ENCODE measurements around the gene ACACA. TPM values are rescaled to one million over a fixed set of nuclear protein-coding genes. Genes with fewer than 3 reads are reported as not detected.

ACACA gene
- total and polyA plus RNA-seq, 9 of the 15 experiments (the other 6 are each of a cell fraction or from before 2014, with no cell fraction given) = 35.9 to 135 (median 88.4) TPM

DNA sequence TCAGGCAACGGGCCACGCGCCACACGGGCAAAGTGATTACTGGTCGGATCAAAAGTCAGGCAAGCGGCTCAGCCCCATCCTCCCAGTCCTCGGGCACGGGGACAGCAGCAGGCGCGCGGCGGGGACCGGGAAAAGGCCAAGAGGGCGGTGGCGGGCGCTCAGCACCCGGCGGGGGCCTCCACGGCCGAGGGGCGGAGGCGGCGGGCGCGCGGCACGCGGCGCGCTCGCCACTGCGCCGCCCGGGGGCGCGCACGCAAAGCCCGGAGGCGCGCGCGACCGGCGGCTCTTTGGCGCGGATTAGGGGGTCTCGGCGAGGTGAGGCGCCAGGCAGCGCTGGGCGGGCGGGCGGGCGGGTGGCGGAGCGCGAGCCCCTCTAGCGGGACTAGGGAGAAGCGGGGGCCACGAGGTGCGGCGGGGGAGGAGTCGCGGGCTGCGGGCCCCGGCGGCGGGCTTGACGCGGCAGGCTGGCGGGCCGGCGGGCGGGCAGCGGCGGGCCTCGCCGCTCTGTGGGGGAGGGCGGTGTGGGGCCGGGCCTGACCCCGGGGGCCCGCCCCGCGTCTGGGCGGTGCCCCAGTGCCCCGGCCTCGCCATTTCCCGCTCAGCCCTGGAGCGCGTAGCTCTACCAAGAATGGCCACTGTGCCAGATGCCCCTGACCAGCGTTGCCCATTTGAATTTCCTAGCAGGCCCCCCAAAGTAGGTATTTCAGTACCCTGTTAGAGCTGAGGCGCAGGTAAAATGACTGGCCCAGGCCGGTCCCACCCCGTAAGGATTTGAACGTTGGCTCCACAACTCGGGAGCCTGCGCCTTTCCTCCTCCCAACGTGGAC lies at the start of gene ACACA, which contains the start of gene TADA2A (continued):
- TF ChIP-seq, protein P1, sequence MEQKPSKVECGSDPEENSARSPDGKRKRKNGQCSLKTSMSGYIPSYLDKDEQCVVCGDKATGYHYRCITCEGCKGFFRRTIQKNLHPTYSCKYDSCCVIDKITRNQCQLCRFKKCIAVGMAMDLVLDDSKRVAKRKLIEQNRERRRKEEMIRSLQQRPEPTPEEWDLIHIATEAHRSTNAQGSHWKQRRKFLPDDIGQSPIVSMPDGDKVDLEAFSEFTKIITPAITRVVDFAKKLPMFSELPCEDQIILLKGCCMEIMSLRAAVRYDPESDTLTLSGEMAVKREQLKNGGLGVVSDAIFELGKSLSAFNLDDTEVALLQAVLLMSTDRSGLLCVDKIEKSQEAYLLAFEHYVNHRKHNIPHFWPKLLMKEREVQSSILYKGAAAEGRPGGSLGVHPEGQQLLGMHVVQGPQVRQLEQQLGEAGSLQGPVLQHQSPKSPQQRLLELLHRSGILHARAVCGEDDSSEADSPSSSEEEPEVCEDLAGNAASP (IDR thresholded peaks at IDR 0.05) = no peak
- TF ChIP-seq, protein P2, sequence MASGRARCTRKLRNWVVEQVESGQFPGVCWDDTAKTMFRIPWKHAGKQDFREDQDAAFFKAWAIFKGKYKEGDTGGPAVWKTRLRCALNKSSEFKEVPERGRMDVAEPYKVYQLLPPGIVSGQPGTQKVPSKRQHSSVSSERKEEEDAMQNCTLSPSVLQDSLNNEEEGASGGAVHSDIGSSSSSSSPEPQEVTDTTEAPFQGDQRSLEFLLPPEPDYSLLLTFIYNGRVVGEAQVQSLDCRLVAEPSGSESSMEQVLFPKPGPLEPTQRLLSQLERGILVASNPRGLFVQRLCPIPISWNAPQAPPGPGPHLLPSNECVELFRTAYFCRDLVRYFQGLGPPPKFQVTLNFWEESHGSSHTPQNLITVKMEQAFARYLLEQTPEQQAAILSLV (tag; IDR thresholded peaks at IDR 0.05) = no peak
- TF ChIP-seq LCOR (CRISPR knock-in tag; IDR thresholded peaks at IDR 0.05) (0 out of 2 replicates have a peak, but pooled peaks have one; percentile 4), NCOA4 (IDR thresholded peaks at IDR 0.05; ENCODE audit: partially characterized antibody) (no peak)

GRCh38 chr17:37450112-37450511 lies 43.5 kb upstream of the ACACA start:
- no peak overlapping the region for H3K4me3 ChIP-seq
- WGBS (ENCODE audit: insufficient coverage, low coverage, missing lambda C conversion rate) = 92% methylated on average over 6 of the region's 6 CpGs
- no peak overlapping the region for H3K4me2 ChIP-seq (ENCODE audit: insufficient read depth, low read length)
- no peaks in the 10 kb centered on the region for H3K79me2 ChIP-seq (ENCODE audit: control insufficient read depth, insufficient read depth, low read length)
- H2AFZ ChIP-seq (ENCODE audit: low read depth, low read length) = no peak overlapping the region
- FAIRE-seq (no peak), DNase-seq (ENCODE audit: extremely low read depth in 1 of 4, low spot score in 3 of 4) (no peak), ATAC-seq (no peak)
- in situ Hi-C loops (cut with MboI) = no loop called here
- ChIA-PET POLR2A (interaction anchor here (1.1 to 1.2 kb wide), 3 partner anchors 10 to 41 kb away, joined by 3 to 4 read pairs (median 3); no protein-coding TSS in a partner anchor), CTCF (ENCODE audit: low intra/inter-chr PET ratio) (no interaction called here)
- no peaks in the 10 kb centered on the region for H3K27me3 ChIP-seq (ENCODE audit: control insufficient read depth in 2 of 2, insufficient read depth in 2 of 2, low read length in 2 of 2)
- no peaks in the 10 kb centered on the region for H3K9me3 ChIP-seq (replicated peaks; ENCODE audit: control insufficient read depth, insufficient read depth, low read depth, low read length)
- no peaks in the 10 kb centered on the region for H3K9me1 ChIP-seq (ENCODE audit: control insufficient read depth, insufficient read depth, low read length)
- intact Hi-C loops (cut with micrococcal nuclease) = no loop called here
- TF ChIP-seq ZNF780A (CRISPR knock-in tag; IDR thresholded peaks at IDR 0.05) (no peak), TFE3 (CRISPR knock-in tag; IDR thresholded peaks at IDR 0.05) (peak; percentile 43)
- H4K20me1 ChIP-seq (replicated peaks; ENCODE audit: control insufficient read depth, insufficient read depth, low read length) = no peaks in the 10 kb centered on the region
- no peaks in the 10 kb centered on the region for H3K4me1 ChIP-seq (replicated peaks in 1 of 2; ENCODE audit: control insufficient read depth in 2 of 2, insufficient read depth in 2 of 2, low read length in 2 of 2)
- BruUV-seq (replicated peaks) = no TSS peak
- H3K27ac ChIP-seq (ENCODE audit: extremely low read depth, low read depth, low read length) = no peak overlapping the region
- H3K36me3 ChIP-seq (ENCODE audit: control insufficient read depth, insufficient read depth, low read length) = peaks cover 46% of the 10 kb centered on the region
- no peak overlapping the region for H3K9ac ChIP-seq (ENCODE audit: insufficient read depth in 1 of 2, low read depth in 2 of 2, low read length in 2 of 2)

All from K562 (cell line).